GM13977 (cell line): ENCODE results near the gene HNRNPA2B1.

Experiments
- DNase-seq: peaks from one replicate; pipeline ENCODE4 v3.0.0; 2012; ENCODE audit warnings: low spot score
- in situ Hi-C: fragments of 300-500 bp; cut with MboI; formaldehyde crosslinking; loops from one replicate; pipeline ENCODE4 v1.12.0; 2022; ENCODE audit warnings: low sequenced_read_pairs, low pct_unique_long_range_greater_than_20kb, mixed read lengths, inconsistent platforms; ENCODE audit not compliant: unreplicated experiment
- TF ChIP-seq, protein P1 (sequence below): IDR thresholded peaks from 2 replicates; pipeline ENCODE4 v1.5.1; 2012; ENCODE audit warnings: mild to moderate bottlenecking, control low read depth; ENCODE audit not compliant: insufficient read depth; ENCODE audit errors: extremely low read depth, missing control alignments

Gene HNRNPA2B1

DNA sequence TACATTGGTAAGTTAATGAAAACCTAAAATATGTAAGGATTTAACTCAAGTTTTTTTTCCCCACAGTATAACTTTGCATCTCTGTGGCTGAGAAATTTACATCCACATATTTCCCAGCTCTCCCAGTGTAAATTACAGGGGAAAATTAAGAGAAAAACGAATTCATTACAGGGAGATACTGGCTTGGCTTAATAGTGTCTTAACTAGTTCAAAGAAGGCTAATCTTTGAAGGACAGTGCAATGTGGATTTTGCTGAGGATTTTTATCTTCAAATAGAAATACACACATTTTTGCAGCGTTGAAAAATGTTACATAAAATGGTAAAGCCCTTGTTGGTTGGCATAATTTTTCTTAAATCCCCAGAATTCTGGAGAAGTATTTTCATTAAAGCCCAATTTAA lies 2.5 kb upstream of the HNRNPA2B1 start:
- TF ChIP-seq, protein P1, sequence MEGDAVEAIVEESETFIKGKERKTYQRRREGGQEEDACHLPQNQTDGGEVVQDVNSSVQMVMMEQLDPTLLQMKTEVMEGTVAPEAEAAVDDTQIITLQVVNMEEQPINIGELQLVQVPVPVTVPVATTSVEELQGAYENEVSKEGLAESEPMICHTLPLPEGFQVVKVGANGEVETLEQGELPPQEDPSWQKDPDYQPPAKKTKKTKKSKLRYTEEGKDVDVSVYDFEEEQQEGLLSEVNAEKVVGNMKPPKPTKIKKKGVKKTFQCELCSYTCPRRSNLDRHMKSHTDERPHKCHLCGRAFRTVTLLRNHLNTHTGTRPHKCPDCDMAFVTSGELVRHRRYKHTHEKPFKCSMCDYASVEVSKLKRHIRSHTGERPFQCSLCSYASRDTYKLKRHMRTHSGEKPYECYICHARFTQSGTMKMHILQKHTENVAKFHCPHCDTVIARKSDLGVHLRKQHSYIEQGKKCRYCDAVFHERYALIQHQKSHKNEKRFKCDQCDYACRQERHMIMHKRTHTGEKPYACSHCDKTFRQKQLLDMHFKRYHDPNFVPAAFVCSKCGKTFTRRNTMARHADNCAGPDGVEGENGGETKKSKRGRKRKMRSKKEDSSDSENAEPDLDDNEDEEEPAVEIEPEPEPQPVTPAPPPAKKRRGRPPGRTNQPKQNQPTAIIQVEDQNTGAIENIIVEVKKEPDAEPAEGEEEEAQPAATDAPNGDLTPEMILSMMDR: no peak
- in situ Hi-C loops: no loop called here
- no peak for DNase-seq

DNA sequence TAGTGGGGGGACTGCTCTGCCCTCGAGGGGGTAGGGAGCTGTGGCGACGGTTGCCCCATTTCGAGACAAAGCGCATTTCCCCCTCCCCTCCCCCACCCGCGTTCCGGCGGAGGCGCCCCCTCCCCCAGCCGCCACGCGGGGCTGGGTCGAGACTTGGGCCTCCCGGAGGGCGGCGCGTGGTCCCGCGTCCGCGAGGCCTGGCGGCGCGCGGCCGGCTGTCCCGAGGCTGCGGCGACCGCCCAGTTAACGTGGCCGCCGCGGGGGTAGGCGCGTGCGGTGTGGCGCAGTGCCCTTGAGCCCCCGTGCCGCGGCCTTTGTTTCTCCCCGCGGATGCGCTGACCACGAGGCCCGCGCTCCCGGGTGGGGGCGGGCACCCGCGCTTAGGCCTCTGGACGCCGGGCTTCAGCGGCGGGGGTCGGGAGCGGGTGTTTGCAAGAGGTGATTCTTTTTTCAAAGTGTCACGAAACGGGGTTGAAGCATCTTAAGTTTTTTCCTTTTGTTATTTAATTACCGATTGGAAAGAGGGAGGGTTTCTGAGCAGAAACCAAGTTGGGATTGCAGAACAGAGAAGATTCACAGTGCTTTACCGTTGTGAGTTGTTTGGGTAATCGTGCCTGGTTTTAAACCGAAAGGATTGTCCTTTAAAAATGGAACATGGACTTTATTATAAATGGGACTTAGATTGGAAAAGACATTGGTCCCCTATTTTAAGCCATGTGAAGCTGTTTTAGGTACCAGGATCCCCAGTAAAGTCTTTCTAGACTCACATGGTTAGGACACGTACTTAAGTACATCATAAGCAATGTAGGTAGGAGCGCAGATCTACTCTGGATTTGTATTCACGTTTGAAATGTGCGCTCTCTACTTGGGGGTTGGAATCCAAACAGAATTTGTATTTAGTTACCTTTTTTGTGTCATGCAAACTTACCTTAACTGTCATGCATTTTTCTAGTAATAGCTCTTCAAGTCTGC lies 1.8 kb upstream of the HNRNPA2B1 start:
- peak; percentile 56 for DNase-seq
- TF ChIP-seq, protein P1: no peak
- in situ Hi-C loops: no loop called here

DNA sequence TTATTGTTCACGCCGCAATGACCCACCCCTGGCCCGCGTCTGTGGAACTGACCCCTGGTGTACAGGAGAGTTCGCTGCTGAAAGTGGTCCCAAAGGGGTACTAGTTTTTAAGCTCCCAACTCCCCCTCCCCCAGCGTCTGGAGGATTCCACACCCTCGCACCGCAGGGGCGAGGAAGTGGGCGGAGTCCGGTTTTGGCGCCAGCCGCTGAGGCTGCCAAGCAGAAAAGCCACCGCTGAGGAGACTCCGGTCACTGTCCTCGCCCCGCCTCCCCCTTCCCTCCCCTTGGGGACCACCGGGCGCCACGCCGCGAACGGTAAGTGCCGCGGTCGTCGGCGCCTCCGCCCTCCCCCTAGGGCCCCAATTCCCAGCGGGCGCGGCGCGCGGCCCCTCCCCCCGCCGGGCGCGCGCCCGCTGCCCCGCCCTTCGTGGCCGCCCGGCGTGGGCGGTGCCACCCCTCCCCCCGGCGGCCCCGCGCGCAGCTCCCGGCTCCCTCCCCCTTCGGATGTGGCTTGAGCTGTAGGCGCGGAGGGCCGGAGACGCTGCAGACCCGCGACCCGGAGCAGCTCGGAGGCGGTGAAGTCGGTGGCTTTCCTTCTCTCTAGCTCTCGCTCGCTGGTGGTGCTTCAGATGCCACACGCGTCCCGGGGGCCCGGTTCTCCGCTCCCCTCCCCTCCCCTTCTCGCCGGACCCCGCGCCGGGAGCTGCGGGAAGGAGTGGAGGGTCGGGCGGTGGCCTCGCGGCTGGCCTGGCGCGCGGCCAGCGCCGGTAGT lies 887 bp upstream of the HNRNPA2B1 start, which contains the start of gene CBX3:
Gene CBX3 (plus strand): TSS at position 499 of the 772 bp plus-strand sequence. CDS start 1,254 bp downstream, outside the sequence.
- in situ Hi-C loops: no loop called here
- peak; percentile 91 for DNase-seq
- TF ChIP-seq, protein P1: no peak

DNA sequence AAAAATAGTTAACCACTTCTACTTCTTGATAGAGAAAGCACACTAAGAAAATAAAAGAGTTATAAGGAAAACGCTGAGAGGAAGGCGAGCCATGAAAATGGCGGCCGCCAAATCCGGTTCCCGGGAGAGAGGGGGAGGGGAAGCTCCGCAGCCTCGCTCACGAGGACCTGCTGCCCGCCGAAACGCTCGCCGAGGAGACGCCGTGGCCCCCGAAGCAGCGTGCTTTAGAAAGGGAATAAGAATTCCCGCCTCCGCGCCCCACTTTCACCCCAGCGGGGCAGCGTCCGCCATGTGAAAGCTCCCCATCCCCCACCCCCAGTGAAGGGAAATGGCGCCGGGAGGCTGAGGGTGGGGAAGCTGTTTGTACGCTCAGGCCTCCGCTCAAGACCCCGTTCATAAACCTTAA lies 505 bp downstream of the HNRNPA2B1 start:
- in situ Hi-C loops: no loop called here
- TF ChIP-seq, protein P1: no peak
- peak; percentile 35 for DNase-seq

DNA sequence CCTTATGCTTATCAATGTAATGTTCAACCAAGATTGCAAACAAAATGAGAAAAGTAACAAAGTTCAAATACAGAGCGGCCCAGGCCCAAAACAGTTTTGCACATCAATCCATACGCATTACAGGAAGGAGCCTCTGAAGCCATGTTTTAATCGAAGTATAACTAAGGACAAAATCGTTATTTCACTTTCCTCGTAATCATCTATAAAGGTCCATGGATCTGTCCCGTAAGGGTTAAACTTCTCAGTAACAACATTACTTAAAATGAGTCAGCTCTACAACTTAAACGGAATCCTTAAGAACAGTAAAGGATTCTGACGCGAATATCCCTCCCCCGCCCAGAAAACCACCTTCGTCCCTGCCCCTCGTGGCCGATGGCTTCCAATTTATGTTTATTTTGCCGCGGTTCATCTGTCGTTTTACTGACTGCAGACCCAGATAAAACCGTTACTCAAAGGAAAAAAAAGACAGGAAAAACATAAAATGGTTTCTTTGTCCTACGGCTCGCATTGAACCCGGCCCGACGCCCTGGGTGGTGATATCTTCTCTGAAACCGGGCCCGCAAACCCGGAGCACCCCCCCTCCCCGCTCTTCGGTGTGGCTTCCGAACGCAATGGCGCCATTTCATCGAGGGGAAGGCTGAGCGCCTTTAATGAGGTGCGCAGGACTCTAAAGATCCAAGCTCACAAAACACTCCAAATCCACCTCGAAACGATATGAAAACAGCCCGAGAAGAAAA lies 1.1 kb downstream of the HNRNPA2B1 start:
- no peak for DNase-seq
- TF ChIP-seq, protein P1: no peak
- in situ Hi-C loops: loop anchor here (5.0 to 25.0 kb wide), 3 partner anchors 107 to 312 kb away; no protein-coding TSS in a partner anchor

DNA sequence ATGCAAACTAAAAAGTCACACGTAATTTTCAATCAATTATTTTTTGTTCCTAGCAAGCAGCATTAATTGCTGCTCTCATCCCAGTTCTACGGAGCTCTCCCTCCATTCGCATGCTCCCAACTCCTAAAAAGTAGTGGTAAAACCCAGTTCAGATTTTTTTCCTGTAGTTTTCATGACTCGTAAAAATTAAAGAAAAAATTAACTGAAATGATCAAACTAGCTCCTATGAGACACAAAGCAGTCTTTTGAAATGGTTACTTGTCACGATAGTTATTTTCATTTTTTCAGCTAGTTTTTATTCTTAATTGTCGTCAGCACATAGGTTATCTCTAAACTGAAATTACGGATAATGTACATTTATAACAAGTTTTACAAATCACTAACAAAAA lies 1.8 kb downstream of the HNRNPA2B1 start:
- TF ChIP-seq, protein P1: no peak
- no peak for DNase-seq
- in situ Hi-C loops: loop anchor here (5.0 to 25.0 kb wide), 3 partner anchors 106 to 311 kb away; no protein-coding TSS in a partner anchor
